Ascending aorta (tissue), 2 donors: Measurements from ENCODE around the gene TBC1D3B. TPM values are rescaled to one million over a fixed set of nuclear protein-coding genes. Genes with fewer than 3 reads are reported as not detected.
"Not testable (repeated sequence)": the region's sequence is repeated elsewhere in the genome, so short reads cannot be mapped to it uniquely, and the experiment has no call there.

ENCODE experiments used
- DNase-seq, 2 donors: peaks; one replicate each; pipeline ENCODE4 v3.0.0-alpha.2; 2019; ENCODE audit warnings: low spot score in 2 of 2
- H3K27ac ChIP-seq, 2 donors: fragments of 200-600 bp; sonication (generic); one replicate each; pipeline ENCODE4 v1.5.1; 2016 to 2017; ENCODE audit warnings: mild to moderate bottlenecking in 1 of 2
- H3K27me3 ChIP-seq: fragments of 200-600 bp; sonication (generic); one replicate; pipeline ENCODE4 v1.5.1; 2017
- H3K36me3 ChIP-seq, 2 donors: fragments of 200-600 bp; sonication (generic); one replicate each; pipeline ENCODE4 v1.5.1; 2016
- H3K4me1 ChIP-seq, 2 donors: fragments of 200-600 bp; sonication (generic); one replicate each; pipeline ENCODE4 v1.5.1; 2016 to 2017; ENCODE audit warnings: mild to moderate bottlenecking in 1 of 2
- H3K4me3 ChIP-seq, 2 donors: fragments of 200-600 bp; sonication (generic); one replicate each; pipeline ENCODE4 v1.5.1; 2016 to 2017; ENCODE audit warnings: mild to moderate bottlenecking in 1 of 2
- H3K9me3 ChIP-seq, 2 donors: fragments of 200-600 bp; sonication (generic); one replicate each; pipeline ENCODE4 v1.5.1; 2016
- intact Hi-C: fragments of 100-400 bp; cut with DNase I; formaldehyde crosslinking; loops from one replicate; pipeline ENCODE4 v1.15.1; 2023
- total RNA-seq: library from RNA; depleted of rRNA; stranded (reverse); fragments of >200 nt; gene quantifications from one replicate; pipeline ENCODE4 v1.1.0, GENCODE V29; 2016
- TF ChIP-seq, protein P1 (sequence below), 3 experiments: fragments of 200-600 bp in 2 of 3; fragments of 450-650 bp in 1 of 3; sonication (generic) in 2 of 3; IDR thresholded peaks; one replicate each; pipeline ENCODE4 v1.5.1; 2016 to 2019; ENCODE audit warnings: antibody characterized with exemption in 3 of 3, mild to moderate bottlenecking in 1 of 3, moderate library complexity in 1 of 3

The TBC1D3B gene
- total RNA-seq, 1 donor from 2014 or later = not detected

DNA sequence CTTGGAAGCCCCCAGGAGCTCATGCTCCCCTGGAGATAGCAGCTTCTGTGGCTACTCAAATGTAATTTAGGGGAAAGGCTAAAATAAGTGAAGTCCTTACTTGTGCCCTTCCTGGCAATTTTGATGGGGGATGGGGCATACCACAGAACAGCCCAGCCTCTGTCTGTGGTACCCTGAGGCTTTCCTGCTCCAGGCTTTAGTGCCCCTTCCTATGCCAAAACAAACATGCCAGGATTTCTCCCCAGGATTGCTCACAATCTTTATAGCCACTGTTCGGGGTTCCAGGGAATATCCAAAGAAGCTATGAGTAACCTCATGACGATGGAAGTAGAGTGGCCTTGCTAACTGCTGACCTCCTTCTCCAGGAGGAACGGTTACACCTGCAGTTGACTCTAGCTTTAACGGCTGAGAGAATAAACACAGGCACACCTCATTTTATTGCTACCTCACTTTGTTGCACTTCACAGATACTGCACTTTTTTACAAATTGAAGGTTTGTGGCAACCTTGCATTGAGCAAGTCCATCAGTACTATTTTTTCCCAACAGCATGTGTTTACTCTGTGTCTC, 47.9 kb downstream of the TBC1D3B start:
- Histone ChIP-seq H3K27me3 (no peaks in the 10 kb centered on the region), H3K4me3 (no peak overlapping the region), H3K4me1 (no peaks in the 10 kb centered on the region), H3K36me3 (no peaks in the 10 kb centered on the region), H3K9me3 (no peaks in the 10 kb centered on the region), H3K27ac (no peak overlapping the region)
- no peak for DNase-seq
- intact Hi-C loops = no loop called here
- TF ChIP-seq, protein P1, sequence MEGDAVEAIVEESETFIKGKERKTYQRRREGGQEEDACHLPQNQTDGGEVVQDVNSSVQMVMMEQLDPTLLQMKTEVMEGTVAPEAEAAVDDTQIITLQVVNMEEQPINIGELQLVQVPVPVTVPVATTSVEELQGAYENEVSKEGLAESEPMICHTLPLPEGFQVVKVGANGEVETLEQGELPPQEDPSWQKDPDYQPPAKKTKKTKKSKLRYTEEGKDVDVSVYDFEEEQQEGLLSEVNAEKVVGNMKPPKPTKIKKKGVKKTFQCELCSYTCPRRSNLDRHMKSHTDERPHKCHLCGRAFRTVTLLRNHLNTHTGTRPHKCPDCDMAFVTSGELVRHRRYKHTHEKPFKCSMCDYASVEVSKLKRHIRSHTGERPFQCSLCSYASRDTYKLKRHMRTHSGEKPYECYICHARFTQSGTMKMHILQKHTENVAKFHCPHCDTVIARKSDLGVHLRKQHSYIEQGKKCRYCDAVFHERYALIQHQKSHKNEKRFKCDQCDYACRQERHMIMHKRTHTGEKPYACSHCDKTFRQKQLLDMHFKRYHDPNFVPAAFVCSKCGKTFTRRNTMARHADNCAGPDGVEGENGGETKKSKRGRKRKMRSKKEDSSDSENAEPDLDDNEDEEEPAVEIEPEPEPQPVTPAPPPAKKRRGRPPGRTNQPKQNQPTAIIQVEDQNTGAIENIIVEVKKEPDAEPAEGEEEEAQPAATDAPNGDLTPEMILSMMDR (IDR thresholded peaks at IDR 0.05) = no peak

DNA sequence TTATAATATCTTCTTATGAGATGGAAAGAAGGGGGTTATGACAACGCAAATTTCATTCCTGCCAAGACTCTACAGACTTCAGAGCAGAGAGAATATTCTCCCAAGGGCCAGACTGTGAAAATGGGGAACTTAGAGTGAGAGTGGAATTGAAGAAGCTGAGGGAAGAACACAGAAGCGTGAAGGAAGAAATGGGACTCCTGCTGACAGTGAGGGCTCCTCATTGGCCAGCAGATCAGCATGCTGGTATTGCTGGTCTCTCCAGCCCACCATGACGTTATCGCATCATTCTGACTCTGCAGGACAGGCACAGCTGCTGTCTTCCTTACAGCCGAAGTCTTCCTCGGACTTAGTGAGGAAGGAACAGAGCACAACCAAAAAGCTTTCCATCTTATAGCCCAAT, 48.5 kb downstream of the TBC1D3B start:
- intact Hi-C loops = no loop called here
- Histone ChIP-seq H3K27me3 (no peaks in the 10 kb centered on the region), H3K4me1 (no peaks in the 10 kb centered on the region), H3K9me3 (no peaks in the 10 kb centered on the region), H3K36me3 (no peaks in the 10 kb centered on the region), H3K4me3 (no peak overlapping the region), H3K27ac (no peak overlapping the region)
- TF ChIP-seq, protein P1 (IDR thresholded peaks at IDR 0.05) = no peak
- no peak for DNase-seq

DNA sequence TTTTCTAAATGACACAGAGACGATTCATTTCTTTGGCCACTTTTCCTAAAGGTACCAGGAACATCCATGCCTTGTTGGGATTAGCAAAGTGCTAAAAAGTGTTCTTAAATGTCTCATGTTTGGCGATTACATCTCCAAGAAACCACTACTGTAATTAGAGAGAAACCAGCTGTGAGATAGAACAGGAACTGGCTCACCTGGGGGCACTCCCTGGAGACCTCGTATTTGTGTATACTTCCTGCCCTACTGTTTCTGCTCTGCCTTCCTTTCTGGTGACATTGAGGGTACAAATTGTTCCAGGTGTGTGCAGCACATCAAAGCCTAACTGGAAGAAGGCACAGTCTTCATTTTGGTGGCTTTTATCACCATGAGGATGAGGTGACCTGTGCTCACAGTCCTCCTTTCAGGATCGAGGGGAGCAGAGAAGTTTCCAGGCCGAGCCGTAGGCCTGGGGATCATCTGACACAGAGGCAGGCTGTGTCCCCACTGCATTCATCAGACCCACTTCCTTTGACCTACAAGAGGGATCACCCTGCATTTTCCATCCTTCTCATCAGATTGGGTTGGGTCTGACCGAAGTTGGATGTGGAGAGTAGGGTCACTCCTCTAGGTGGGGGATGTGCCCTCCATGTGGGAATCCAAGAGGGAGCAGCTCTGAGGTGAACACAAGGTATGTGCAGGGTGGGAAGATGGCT, 49.1 kb downstream of the TBC1D3B start:
- H3K36me3 ChIP-seq = no peaks in the 10 kb centered on the region
- intact Hi-C loops = no loop called here
- TF ChIP-seq, protein P1 (IDR thresholded peaks at IDR 0.05) = no peak
- no peak overlapping the region for H3K27ac ChIP-seq
- no peaks in the 10 kb centered on the region for H3K9me3 ChIP-seq
- DNase-seq = no peak
- no peak overlapping the region for H3K4me3 ChIP-seq
- H3K4me1 ChIP-seq = no peaks in the 10 kb centered on the region
- no peaks in the 10 kb centered on the region for H3K27me3 ChIP-seq

DNA sequence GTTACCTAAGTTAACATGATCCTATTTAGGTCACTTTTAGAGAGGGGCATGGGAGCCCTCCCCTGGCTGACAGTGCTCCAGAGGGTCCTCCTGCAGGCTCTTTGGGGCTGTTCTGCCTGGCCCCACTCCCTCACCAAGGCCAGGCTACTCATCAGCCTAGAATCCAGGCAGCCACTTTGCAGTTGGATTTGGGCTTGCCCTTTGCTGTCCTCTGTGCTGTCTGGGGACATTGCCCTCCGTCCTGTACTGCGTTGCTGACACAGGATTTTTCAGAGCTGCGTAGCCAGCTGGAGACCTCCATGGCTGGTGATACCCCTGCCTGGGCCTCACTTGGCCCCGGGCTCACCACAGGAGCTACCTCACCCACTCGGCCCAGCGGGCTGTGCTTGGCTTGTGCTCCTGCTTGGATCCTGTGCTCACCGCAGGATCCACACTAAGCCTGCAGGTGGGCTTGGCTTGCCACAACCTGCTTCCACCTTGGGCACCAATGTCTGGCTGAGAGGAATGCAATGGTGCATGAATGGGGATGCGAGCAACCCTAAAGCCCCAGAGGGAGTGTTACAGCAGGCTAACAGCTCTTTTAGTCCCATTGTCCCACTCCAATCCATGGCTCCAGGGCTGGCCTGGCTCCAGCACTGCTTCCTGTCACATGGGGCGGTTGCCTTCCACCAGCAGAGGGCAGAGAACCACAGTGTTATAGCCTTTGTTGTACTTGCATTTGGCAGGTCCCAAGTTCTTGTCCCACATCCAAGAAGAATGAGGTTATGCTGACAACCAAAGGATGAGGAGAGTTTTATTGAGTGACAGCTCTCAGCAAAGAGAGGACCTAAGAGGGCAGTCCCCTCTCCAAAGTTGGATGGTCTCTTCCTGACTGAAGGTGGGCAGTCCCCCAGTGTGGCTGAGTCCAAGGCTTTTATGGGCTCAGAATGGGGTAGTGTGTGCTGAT, 51.3 kb downstream of the TBC1D3B start:
- Histone ChIP-seq H3K27me3 (no peaks in the 10 kb centered on the region), H3K4me3 (no peak overlapping the region), H3K4me1 (no peaks in the 10 kb centered on the region), H3K36me3 (no peaks in the 10 kb centered on the region), H3K9me3 (no peaks in the 10 kb centered on the region), H3K27ac (no peak overlapping the region)
- DNase-seq = no peak
- TF ChIP-seq, protein P1 (IDR thresholded peaks at IDR 0.05) = no peak
- intact Hi-C loops = no loop called here

DNA sequence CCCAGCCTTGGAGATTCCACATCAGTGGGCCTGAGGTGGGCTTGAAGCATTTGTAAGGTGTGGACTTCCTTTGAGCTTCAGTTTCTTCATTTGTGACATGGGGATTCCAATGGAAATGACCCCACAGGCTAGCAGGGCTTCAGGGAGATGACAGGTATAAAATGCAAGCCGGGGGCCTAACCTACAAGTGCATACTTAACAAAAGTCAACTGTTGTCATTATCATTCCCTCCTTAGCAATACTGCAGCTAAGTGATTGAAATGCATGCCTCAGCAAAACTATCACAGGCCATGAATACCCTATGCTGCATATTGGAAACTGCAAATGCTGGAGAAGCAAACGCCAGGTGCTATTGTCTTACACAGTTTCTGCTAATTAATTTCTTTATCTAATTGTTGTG, 53.0 kb downstream of the TBC1D3B start:
- Histone ChIP-seq H3K27me3 (no peaks in the 10 kb centered on the region), H3K27ac (no peak overlapping the region), H3K4me1 (no peaks in the 10 kb centered on the region), H3K9me3 (no peaks in the 10 kb centered on the region), H3K36me3 (no peaks in the 10 kb centered on the region), H3K4me3 (no peak overlapping the region)
- TF ChIP-seq, protein P1 (IDR thresholded peaks at IDR 0.05) = no peak
- DNase-seq = no peak
- intact Hi-C loops = no loop called here

DNA sequence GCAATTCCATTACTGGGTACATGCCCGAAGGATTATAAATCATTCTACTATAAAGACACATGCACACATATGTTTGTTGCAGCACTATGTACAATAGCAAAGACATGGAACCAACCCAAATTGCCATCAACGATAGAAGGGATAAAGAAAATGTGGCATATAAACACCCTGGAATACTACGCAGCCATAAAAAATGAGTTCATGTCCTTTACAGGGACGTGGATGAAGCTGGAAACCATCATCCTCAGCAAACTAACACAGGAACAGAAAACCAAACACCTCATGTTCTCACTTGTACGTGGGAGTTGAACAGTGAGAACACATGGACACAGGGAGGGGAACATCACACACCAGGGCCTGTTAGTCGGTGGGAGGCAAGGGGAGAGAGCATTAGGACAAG, 55.3 kb downstream of the TBC1D3B start:
- H3K36me3 ChIP-seq, H3K27me3 ChIP-seq, H3K4me1 ChIP-seq, H3K27ac ChIP-seq, H3K4me3 ChIP-seq, H3K9me3 ChIP-seq, DNase-seq, intact Hi-C loops: not testable (repeated sequence)
